Neural progenitor cell (in vitro differentiated cells): ENCODE data around the gene PLCG2. TPM values are rescaled to one million over a fixed set of nuclear protein-coding genes. Genes with fewer than 3 reads are reported as not detected.

ENCODE experiments used
- DNase-seq: peaks from one replicate; pipeline ENCODE4 v3.0.0-alpha.2; 2016; ENCODE audit warnings: low spot score
- H2AFZ ChIP-seq: fragments of 200-600 bp; sonication (generic); replicated peaks from 2 replicates; pipeline ENCODE4 v1.6.1; 2016; ENCODE audit warnings: antibody characterized with exemption
- H3F3A ChIP-seq: fragments of 200-600 bp; sonication (generic); 2 replicates; pipeline ENCODE4 v1.6.1; 2016; ENCODE audit warnings: antibody characterized with exemption, low read depth
- H3K27ac ChIP-seq: fragments of 200-600 bp; sonication (generic); 2 replicates; pipeline ENCODE4 v1.5.1; 2016; ENCODE audit warnings: mild to moderate bottlenecking
- H3K27me3 ChIP-seq: fragments of 200-600 bp; sonication (generic); 2 replicates; pipeline ENCODE4 v1.6.1; 2016; ENCODE audit warnings: mild to moderate bottlenecking, moderate library complexity
- H3K36me3 ChIP-seq: fragments of 200-600 bp; sonication (generic); 2 replicates; pipeline ENCODE4 v1.5.1; 2016
- H3K4me1 ChIP-seq: fragments of 200-600 bp; sonication (generic); 2 replicates; pipeline ENCODE4 v1.6.1; 2016; ENCODE audit warnings: mixed run types
- H3K4me2 ChIP-seq: fragments of 200-600 bp; sonication (generic); 2 replicates; pipeline ENCODE4 v1.6.1; 2016
- H3K4me3 ChIP-seq: fragments of 200-600 bp; sonication (generic); 2 replicates; pipeline ENCODE4 v1.5.1; 2016
- H3K79me2 ChIP-seq: fragments of 200-600 bp; sonication (generic); 2 replicates; pipeline ENCODE4 v1.6.1; 2016; ENCODE audit warnings: low read depth
- H3K9ac ChIP-seq: fragments of 200-600 bp; sonication (generic); 2 replicates; pipeline ENCODE4 v1.6.1; 2016
- H3K9me3 ChIP-seq: fragments of 200-600 bp; sonication (generic); 2 replicates; pipeline ENCODE4 v1.5.1; 2016; ENCODE audit warnings: low read depth
- H4K20me1 ChIP-seq: fragments of 200-600 bp; sonication (generic); 2 replicates; pipeline ENCODE4 v1.6.1; 2016; ENCODE audit warnings: low read depth
- H3K27ac Mint-ChIP-seq: 3 replicates; pipeline ENCODE4 v1.8.0; 2021; ENCODE audit warnings: mixed read lengths
- H3K27me3 Mint-ChIP-seq: 2 replicates; pipeline ENCODE4 v1.8.0; 2022; ENCODE audit warnings: low read depth, mild to moderate bottlenecking, inconsistent platforms, moderate library complexity, mixed read lengths; ENCODE audit not compliant: insufficient read depth
- H3K36me3 Mint-ChIP-seq: 3 replicates; pipeline ENCODE4 v1.8.0; 2021; ENCODE audit warnings: mixed read lengths
- H3K4me1 Mint-ChIP-seq: 3 replicates; pipeline ENCODE4 v1.8.0; 2021; ENCODE audit warnings: mixed read lengths
- H3K4me3 Mint-ChIP-seq: 3 replicates; pipeline ENCODE4 v1.8.0; 2021; ENCODE audit warnings: mild to moderate bottlenecking, moderate library complexity, mixed read lengths
- H3K9me3 Mint-ChIP-seq: 3 replicates; pipeline ENCODE4 v1.8.0; 2020; ENCODE audit warnings: mixed read lengths
- CTCF ChIP-seq: fragments of 200-600 bp; sonication (generic); IDR thresholded peaks from 2 replicates; pipeline ENCODE4 v1.5.1; 2017; ENCODE audit warnings: antibody characterized with exemption, mild to moderate bottlenecking
- EZH2 ChIP-seq: fragments of 200-600 bp; sonication (generic); IDR thresholded peaks from 2 replicates; pipeline ENCODE4 v1.6.1; 2017; ENCODE audit warnings: antibody characterized with exemption, mild to moderate bottlenecking, moderate library complexity
- EZH2phosphoT487 ChIP-seq: fragments of 200-600 bp; sonication (generic); IDR thresholded peaks from 2 replicates; pipeline ENCODE4 v1.6.1; 2017; ENCODE audit warnings: antibody characterized with exemption
- total RNA-seq: library from RNA; depleted of rRNA; stranded (reverse); fragments of >200 nt; gene quantifications from 2 replicates; pipeline ENCODE4 v1.2.3, GENCODE V29; 2015; ENCODE audit warnings: low replicate concordance

PLCG2 gene
- total RNA-seq, 1 donor from 2014 or later: 5.0 TPM

DNA sequence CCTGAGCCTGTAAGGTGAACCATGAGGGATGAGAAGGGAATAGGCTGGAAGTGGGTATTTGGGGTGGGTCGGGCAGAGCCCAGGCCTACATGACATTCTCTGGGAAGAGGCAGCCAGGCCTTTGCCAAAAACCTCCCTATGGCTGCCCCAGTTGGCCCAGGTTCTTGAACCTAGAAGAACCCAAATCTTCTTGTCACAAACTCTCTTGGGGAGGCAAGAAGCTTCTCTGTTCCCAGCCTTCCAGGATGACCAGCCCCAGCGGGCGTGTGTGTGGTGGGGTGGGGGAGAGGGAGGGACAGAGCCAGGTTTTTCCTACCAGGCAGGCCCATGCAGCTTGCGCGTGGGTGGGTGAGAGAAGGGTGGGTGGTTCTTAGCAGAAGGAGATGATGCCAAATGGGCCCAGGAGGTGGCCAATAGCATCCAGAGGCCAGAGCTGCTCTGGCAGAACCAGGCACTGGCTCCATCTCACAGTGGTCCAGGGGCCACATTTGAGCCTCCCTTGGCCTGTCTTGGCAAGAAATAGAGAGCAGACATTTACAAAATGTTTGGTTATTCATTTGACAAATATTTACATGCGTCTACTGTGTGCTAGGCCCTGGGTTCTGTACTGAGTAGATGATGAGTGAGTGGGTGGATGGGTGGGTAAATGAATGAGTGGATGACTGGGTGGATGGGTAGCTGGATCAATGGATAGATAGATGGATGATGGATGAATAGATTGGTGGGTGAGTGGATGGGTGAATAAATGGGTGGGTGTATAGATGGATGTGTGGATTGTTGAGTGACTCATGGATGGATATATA, 44.3 kb upstream of the PLCG2 start:
- H3K9me3 Mint-ChIP-seq: no peaks in the 10 kb centered on the region
- no peaks in the 10 kb centered on the region for H4K20me1 ChIP-seq
- no peaks in the 10 kb centered on the region for H3K36me3 ChIP-seq
- H3K36me3 Mint-ChIP-seq: no peaks in the 10 kb centered on the region
- TF ChIP-seq EZH2phosphoT487 (no peak), EZH2 (no peak), CTCF (no peak)
- H3K27me3 ChIP-seq: no peaks in the 10 kb centered on the region
- H2AFZ ChIP-seq: no peak overlapping the region
- peaks cover 5% of the 10 kb centered on the region for H3K27me3 Mint-ChIP-seq
- no peak overlapping the region for H3K4me2 ChIP-seq
- no peaks in the 10 kb centered on the region for H3K79me2 ChIP-seq
- peaks cover 15% of the 10 kb centered on the region for H3F3A ChIP-seq
- DNase-seq: no peak
- peaks cover 30% of the 10 kb centered on the region for H3K4me1 Mint-ChIP-seq
- H3K4me1 ChIP-seq: peaks cover 20% of the 10 kb centered on the region
- no peak overlapping the region for H3K9ac ChIP-seq
- no peak overlapping the region for H3K4me3 Mint-ChIP-seq
- no peak overlapping the region for H3K27ac Mint-ChIP-seq
- no peak overlapping the region for H3K4me3 ChIP-seq
- H3K27ac ChIP-seq: no peak overlapping the region
- H3K9me3 ChIP-seq: no peaks in the 10 kb centered on the region

DNA sequence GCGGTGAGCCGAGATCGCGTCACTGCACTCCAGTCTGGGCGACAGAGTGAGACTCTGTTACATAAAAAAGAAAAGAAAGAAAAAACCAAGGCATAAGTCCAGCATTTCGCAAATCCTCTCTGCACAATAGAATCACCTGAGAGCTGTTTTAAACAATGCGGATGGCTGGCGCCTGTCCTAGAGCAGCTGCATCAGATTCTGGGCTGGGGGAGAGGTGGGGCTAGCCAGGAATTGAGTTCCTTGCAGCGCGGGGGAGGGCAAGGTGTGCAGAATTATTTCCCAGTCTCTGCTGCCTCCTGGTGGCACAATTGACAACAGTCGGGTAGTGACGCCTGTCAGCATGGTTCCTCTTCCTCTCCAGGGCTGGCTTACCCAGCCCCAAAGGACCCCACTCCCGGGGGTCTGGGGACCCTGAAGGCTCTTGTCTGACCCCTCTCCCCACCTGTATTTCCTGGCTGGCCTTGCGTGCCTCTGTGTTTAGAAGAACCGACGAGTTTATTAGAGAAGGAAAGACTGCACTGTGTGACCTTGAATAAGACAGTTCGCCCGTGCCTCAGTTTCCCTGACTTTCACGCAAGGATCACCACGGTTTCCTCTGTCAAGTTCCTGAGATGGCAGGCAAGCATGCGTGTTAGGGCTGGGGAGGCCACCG, 41.1 kb upstream of the PLCG2 start:
- H3K4me1 ChIP-seq: peaks cover 4% of the 10 kb centered on the region
- peak; percentile 91 for TF ChIP-seq CTCF
- no peak for TF ChIP-seq EZH2
- no peak overlapping the region for H3K4me3 ChIP-seq
- peaks cover under 1% of the 10 kb centered on the region for H3K27me3 ChIP-seq
- Mint-ChIP-seq H3K4me3 (no peak overlapping the region), H3K27me3 (peaks cover 5% of the 10 kb centered on the region), H3K27ac (no peak overlapping the region), H3K4me1 (peaks cover 10% of the 10 kb centered on the region), H3K9me3 (no peaks in the 10 kb centered on the region), H3K36me3 (no peaks in the 10 kb centered on the region)
- H3K27ac ChIP-seq: no peak overlapping the region
- peak; percentile 89 for DNase-seq
- no peaks in the 10 kb centered on the region for H3K36me3 ChIP-seq
- H3F3A ChIP-seq: no peaks in the 10 kb centered on the region
- no peak overlapping the region for H3K9ac ChIP-seq
- peak overlapping the region; percentile 60 for H2AFZ ChIP-seq
- peak overlapping the region; percentile 60 for H3K4me2 ChIP-seq
- no peaks in the 10 kb centered on the region for H3K79me2 ChIP-seq
- H3K9me3 ChIP-seq: no peaks in the 10 kb centered on the region
- H4K20me1 ChIP-seq: no peaks in the 10 kb centered on the region

DNA sequence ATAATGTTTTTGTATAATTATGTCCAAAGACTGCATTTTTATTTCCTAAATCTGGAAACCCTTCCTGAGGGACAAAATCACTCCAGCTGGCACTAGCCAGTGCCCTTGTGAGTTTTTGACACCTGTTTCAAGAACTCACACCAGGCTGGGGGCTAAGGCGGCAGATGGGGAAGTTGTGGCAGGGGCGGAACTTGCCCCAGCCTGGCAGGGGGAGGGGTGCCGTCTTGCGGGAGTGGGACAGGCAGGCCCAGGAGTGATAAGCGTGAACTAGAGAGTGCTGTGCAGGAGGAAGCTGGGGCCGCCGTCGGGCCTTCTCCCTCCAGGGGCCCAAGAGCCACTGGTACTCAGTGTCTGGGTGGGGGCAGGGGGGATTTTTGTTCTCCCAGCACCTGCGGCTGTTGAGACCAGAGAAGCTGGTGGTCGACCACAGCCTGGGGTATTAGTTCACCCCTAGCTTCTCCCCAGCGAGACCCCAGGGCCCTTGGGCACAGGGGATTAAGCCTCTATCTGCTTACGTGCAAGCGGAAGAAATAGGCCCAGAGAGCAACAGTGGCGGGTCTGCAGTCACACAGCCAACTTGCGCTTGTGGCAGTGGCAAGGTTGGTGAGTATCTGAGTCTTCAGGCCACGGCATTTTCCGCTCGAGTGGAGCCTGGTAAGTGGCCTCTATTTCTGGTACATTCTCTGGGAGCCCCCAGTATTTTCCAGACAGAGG, 40.2 kb upstream of the PLCG2 start:
- TF ChIP-seq EZH2 (no peak), CTCF (no peak), EZH2phosphoT487 (no peak)
- Histone ChIP-seq H2AFZ (no peak overlapping the region), H3K27ac (no peak overlapping the region), H3K9ac (no peak overlapping the region), H3K36me3 (no peaks in the 10 kb centered on the region), H4K20me1 (no peaks in the 10 kb centered on the region), H3K27me3 (peaks cover 6% of the 10 kb centered on the region), H3K79me2 (no peaks in the 10 kb centered on the region), H3K4me2 (no peak overlapping the region), H3K4me1 (peaks cover 4% of the 10 kb centered on the region), H3K4me3 (no peak overlapping the region), H3F3A (no peaks in the 10 kb centered on the region), H3K9me3 (no peaks in the 10 kb centered on the region)
- peaks cover 5% of the 10 kb centered on the region for H3K27me3 Mint-ChIP-seq
- H3K4me3 Mint-ChIP-seq: no peak overlapping the region
- H3K9me3 Mint-ChIP-seq: no peaks in the 10 kb centered on the region
- no peaks in the 10 kb centered on the region for H3K36me3 Mint-ChIP-seq
- H3K27ac Mint-ChIP-seq: no peak overlapping the region
- no peak for DNase-seq
- peaks cover 10% of the 10 kb centered on the region for H3K4me1 Mint-ChIP-seq
